Amygdala (tissue), 56 donors: Measurements from ENCODE around the gene PTGR2.
"Not testable (repeated sequence)": the region's sequence is repeated elsewhere in the genome, so short reads cannot be mapped to it uniquely, and the experiment has no call there.

Experiments used
- DNase-seq, 56 donors: peaks; one replicate each; lab custom pipeline; 2025; lab: John Stamatoyannopoulos, UW

Gene PTGR2

DNA sequence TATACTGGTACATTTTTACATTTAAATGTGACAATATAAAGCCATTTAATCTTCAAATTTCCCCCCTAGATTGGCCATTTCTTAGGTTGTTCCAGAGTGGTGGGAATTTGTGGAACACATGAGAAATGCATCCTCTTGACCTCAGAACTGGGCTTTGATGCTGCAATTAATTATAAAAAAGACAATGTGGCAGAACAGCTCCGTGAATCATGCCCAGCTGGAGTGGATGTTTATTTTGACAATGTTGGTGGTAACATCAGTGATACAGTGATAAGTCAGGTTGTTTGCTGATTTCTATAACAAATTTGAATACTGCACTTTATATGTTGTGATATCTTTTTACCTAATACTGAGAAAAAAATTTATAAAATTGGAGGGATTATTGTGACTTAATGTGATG lies 27.4 kb downstream of the PTGR2 start:
- DNase-seq, result no peak

DNA sequence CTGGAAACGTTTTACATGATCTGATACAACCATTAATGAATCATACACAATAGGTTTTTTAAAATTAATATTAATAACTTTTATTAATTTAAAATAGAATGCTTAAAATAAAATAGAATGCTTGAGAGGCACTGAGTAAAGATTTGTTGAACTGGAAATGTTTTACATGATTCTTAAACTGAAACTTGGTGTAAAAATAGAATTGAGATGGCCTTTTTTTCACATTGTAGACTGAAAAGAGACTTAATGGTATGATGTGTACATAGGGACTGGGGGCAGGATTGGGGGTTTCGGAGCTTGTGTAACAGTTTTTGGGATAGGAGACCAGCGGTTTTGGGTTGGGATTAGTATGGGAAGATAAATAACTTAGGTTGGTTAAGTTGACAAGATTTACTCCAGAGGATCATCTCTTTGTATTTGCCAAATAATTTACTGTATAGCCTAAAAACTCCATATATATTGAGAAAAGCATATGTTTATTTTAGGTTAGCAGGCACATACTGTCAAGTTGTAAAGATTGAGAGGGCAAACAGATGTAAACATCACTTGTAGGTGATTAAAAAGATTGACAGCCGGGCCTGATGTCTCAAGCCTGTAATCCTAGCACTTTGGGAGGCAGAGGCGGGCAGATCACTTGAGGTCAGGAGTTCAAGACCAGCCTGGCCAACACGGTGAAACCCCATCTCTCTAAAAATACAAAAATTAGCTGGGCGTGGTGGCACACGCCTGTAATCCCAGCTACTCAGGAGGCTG lies 33.0 kb downstream of the PTGR2 start:
- no peak for DNase-seq

GRCh38 chr14:73886449-73887317 lies 35.1 kb downstream of the PTGR2 start, which contains the start of gene ZNF410:
Gene ZNF410, plus strand, starts transcription at chr14:73886859. Its CDS starts 5,317 bp downstream, at chr14:73892176.
- DNase-seq, result peak; percentile 57 to 94 (median 84)

GRCh38 chr14:73887318-73887616 lies 35.6 kb downstream of the PTGR2 start:
- DNase-seq, result no peak

- DNase-seq, result no peak
Measured at GRCh38 chr14:73887694-73888459, 36.2 kb downstream of the PTGR2 start.

DNA sequence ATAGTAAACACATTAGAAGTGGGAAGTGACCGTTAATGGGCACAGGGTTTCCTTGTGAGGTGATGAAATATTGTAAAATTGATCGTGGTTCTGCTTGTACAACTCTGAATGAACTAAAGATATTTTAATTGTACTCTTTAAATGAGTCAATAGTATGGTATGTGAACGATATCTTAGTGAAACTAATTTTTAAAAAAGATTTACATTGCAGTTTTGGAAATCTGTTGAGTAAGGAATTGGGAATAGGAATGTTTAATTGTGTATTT lies 36.8 kb downstream of the PTGR2 start:
- DNase-seq, result no peak

GRCh38 chr14:73888971-73889370 lies 37.3 kb downstream of the PTGR2 start:
- DNase-seq, result no peak

DNA sequence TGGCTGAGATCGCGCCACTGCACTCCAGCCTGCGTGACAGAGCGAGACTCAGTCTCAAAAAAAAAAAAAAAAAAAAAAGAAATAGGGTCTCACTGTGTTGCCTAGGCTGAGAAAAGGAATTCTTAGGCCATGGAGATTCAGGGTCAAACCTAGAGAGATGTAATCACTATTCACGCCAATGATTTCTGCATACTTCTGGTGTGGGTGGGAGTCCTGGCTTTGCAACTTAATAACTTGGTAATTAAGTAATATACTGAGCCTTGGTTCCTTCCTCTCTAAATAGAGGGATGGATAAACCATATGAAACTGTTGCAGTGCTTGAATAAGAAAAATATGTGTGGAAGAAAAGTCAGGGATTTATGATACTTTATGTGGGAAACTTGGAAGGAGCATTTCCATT lies 37.7 kb downstream of the PTGR2 start:
- no peak for DNase-seq

DNA sequence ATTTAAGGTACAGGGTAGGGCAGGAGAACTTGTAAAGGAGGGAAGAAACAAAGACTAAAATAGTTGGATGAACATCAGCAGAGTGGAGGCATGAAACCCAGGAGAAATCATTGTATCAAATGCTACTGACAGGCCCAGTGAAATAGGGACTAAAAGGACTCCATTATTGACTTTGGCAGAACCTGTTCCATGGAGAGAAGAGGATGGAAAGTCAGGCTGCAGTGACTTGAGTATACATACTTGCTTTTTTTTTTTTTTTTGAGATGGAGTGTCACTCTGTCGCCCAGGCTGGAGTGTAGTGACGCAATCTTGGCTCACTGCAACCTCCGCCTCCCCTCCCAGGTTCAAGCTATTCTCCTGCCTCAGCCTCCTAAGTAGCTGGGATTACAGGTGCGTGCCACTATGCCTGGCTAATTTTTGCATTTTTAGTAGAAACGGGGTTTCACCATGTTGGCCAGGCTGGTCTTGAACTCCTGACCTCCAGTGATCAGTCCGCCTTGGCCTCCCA lies 42.6 kb downstream of the PTGR2 start:
- DNase-seq, result not testable (repeated sequence)

GRCh38 chr14:73895939-73896338 lies 44.3 kb downstream of the PTGR2 start:
- DNase-seq, result peak in 4 of 56 donors; percentile 1 to 13 (median 6)

DNA sequence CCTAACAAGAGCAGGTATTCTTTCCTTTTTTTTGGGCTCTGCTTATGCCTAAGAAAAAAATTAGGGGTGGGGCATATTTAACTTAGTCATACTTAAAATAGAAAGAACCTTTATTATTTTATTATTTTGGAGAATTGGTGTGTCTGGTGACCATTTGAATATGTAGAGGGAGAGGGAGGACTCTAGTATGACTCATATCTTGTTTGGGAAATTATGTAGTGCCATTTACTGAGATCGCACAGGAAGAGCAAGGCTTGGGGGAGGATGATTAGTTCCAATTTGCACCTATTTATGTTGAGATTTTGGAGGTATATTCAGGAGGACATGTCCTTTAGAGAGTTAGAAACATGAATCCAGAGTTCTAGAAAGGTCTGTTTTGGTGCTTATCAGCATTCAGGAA lies 44.9 kb downstream of the PTGR2 start:
- no peak for DNase-seq

DNA sequence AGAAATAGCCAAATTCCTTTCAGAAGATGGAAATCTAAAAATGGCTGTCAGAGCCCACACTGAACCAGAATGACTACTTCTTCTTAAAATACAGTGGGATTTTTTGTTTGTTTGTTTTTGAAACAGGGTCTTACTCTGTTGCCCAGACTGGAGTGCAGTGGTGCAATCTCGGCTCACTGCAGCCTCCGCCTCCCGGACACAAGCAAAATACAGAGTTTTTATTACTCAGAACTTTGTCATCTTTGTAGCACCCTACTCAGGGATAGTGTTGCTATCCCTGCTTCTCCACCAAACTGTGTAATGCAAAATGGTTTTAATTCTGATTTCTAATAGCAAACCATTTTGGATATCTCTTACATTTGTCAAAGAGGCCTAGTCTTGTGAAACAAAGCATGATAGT lies 51.4 kb downstream of the PTGR2 start:
- no peak for DNase-seq

- no peak for DNase-seq
Measured at GRCh38 chr14:73909681-73910080, 58.0 kb downstream of the PTGR2 start.

DNA sequence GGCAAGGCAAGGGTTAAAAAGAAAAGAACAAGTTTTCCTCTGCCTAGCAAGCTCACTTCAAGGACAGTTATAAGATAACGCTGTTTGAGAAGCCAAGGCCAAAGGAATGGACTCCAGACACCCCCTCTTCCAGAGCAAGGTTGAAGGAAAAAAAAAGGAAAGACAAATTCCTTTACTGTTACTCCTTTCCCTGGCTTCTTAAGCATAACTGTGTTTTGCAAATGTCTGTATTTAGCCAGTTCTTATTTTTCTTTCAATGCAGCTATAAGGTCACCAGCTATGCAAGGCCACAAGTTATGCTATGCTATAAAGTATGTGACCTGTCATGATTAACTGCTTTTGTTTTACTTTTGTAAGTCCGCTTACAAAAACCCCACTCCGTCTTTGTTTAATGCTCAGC lies 61.6 kb downstream of the PTGR2 start:
- no peak for DNase-seq

- DNase-seq, result no peak
Measured at GRCh38 chr14:73916324-73916723, 64.7 kb downstream of the PTGR2 start.

DNA sequence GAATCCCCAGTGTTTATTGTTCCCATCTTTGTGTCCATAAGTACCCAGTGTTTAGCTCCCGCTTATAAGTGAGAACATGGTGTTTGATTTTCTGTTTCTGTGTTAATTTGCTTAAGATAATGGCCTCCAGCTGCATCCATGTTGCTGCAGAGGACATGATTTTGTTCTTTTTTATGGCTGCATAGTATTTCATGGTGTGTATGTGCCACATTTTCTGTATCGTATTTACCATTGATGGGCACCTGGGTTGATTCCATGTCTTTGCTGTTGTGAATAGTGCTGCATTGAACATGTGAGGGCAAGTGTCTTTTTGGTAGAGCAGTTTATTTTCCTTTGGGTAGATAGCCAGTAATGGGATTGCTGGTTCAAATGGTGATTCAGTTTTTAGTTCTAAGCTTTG lies 67.8 kb downstream of the PTGR2 start:
- not testable (repeated sequence) for DNase-seq

DNA sequence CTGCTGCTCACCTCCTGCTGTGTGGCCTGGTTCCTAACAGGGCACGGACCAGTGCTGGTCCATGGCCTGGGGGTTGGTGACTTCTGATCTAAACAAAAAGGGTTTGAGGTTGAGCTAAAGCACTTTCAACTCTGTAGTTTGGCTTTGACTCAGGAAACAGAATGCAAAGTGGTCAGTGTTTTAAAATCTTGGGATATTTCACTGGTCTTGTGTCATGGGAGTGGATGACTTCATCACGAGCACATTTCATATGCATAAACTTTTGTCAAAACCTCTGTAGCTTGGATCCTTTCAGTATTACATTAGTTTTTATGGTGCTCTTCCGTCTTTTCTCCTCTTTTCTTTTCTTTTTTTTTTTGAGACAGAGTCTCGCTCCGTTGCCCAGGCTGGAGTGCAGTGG lies 72.7 kb downstream of the PTGR2 start:
- DNase-seq, result no peak
